ENCODE results near the gene ARHGAP10.

The ARHGAP10 gene

GRCh38 chr4:147765121-147765529 lies 33.2 kb downstream of the ARHGAP10 start:
- Histone ChIP-seq H3K4me1 (ENCODE audit: control insufficient read depth, low read length) (no peaks in the 10 kb centered on the region), H3K4me2 (ENCODE audit: low read length) (no peak overlapping the region), H4K20me1 (ENCODE audit: control insufficient read depth, insufficient read depth, low read depth, low read length) (no peaks in the 10 kb centered on the region), H3K36me3 (ENCODE audit: control insufficient read depth, low read length) (no peaks in the 10 kb centered on the region), H3K79me2 (ENCODE audit: control insufficient read depth, low read length) (no peaks in the 10 kb centered on the region), H3K4me3 (ENCODE audit: low read length) (no peak overlapping the region), H3K27ac (ENCODE audit: low read depth, low read length) (no peak overlapping the region), H3K9me3 (ENCODE audit: control insufficient read depth, insufficient read depth, low read length) (no peaks in the 10 kb centered on the region), H3F3A (ENCODE audit: control insufficient read depth, insufficient read depth) (no peaks in the 10 kb centered on the region), H3K9me2 (replicated peaks; ENCODE audit: control insufficient read depth, low read length) (no peaks in the 10 kb centered on the region), H3K27me3 (ENCODE audit: control insufficient read depth, low read length) (no peaks in the 10 kb centered on the region)
- TF ChIP-seq CTCF (IDR thresholded peaks at IDR 0.05; ENCODE audit: low read depth, low read length, poor library complexity, severe bottlenecking) = no peak
- no peak for TF ChIP-seq EZH2phosphoT487 (IDR thresholded peaks at IDR 0.05; ENCODE audit: borderline replicate concordance, low read length)

GRCh38 chr4:147768113-147768512 lies 36.2 kb downstream of the ARHGAP10 start:
- no peaks in the 10 kb centered on the region for H3K36me3 ChIP-seq (ENCODE audit: control insufficient read depth, low read length)
- no peaks in the 10 kb centered on the region for H3K4me1 ChIP-seq (ENCODE audit: control insufficient read depth, low read length)
- H3K79me2 ChIP-seq (ENCODE audit: control insufficient read depth, low read length) = no peaks in the 10 kb centered on the region
- no peak overlapping the region for H3K4me3 ChIP-seq (ENCODE audit: low read length)
- no peaks in the 10 kb centered on the region for H4K20me1 ChIP-seq (ENCODE audit: control insufficient read depth, insufficient read depth, low read depth, low read length)
- no peaks in the 10 kb centered on the region for H3K9me3 ChIP-seq (ENCODE audit: control insufficient read depth, insufficient read depth, low read length)
- no peaks in the 10 kb centered on the region for H3F3A ChIP-seq (ENCODE audit: control insufficient read depth, insufficient read depth)
- no peak overlapping the region for H3K27ac ChIP-seq (ENCODE audit: low read depth, low read length)
- H3K9me2 ChIP-seq (replicated peaks; ENCODE audit: control insufficient read depth, low read length) = no peaks in the 10 kb centered on the region
- H3K4me2 ChIP-seq (ENCODE audit: low read length) = no peak overlapping the region
- H3K27me3 ChIP-seq (ENCODE audit: control insufficient read depth, low read length) = no peaks in the 10 kb centered on the region
- no peak for TF ChIP-seq CTCF (IDR thresholded peaks at IDR 0.05; ENCODE audit: low read depth, low read length, poor library complexity, severe bottlenecking)
- TF ChIP-seq EZH2phosphoT487 (IDR thresholded peaks at IDR 0.05; ENCODE audit: borderline replicate concordance, low read length) = no peak

- Histone ChIP-seq H3K27ac (ENCODE audit: low read depth, low read length) (no peak overlapping the region), H3K79me2 (ENCODE audit: control insufficient read depth, low read length) (no peaks in the 10 kb centered on the region), H3K4me3 (ENCODE audit: low read length) (no peak overlapping the region)
These were observed 37.5 kb downstream of the ARHGAP10 start for GRCh38 chr4:147769386-147769785.

More at GRCh38 chr4:147769386-147769785, 37.5 kb downstream of the ARHGAP10 start:
- H3K4me2 ChIP-seq (ENCODE audit: low read length) = no peak overlapping the region
- H3K9me2 ChIP-seq (replicated peaks; ENCODE audit: control insufficient read depth, low read length) = no peaks in the 10 kb centered on the region
- TF ChIP-seq EZH2phosphoT487 (IDR thresholded peaks at IDR 0.05; ENCODE audit: borderline replicate concordance, low read length) = no peak
- TF ChIP-seq CTCF (IDR thresholded peaks at IDR 0.05; ENCODE audit: low read depth, low read length, poor library complexity, severe bottlenecking) = no peak
- no peaks in the 10 kb centered on the region for H3K36me3 ChIP-seq (ENCODE audit: control insufficient read depth, low read length)
- no peaks in the 10 kb centered on the region for H3K9me3 ChIP-seq (ENCODE audit: control insufficient read depth, insufficient read depth, low read length)
- no peaks in the 10 kb centered on the region for H3K27me3 ChIP-seq (ENCODE audit: control insufficient read depth, low read length)
- H3F3A ChIP-seq (ENCODE audit: control insufficient read depth, insufficient read depth) = no peaks in the 10 kb centered on the region
- no peaks in the 10 kb centered on the region for H3K4me1 ChIP-seq (ENCODE audit: control insufficient read depth, low read length)
- H4K20me1 ChIP-seq (ENCODE audit: control insufficient read depth, insufficient read depth, low read depth, low read length) = no peaks in the 10 kb centered on the region
